Natural killer cell (primary cell): ENCODE data around the gene TAGLN2. TPM values are rescaled to one million over a fixed set of nuclear protein-coding genes. Genes with fewer than 3 reads are reported as not detected.

ENCODE experiments used
- ATAC-seq, 3 donors: fragments of 150-1000 bp in 2 of 3; fragments of 200-7000 bp in 1 of 3; cut with Tn5 transposase; 1 replicate in 1 of 3; 2 replicates in 2 of 3; pipeline ENCODE4 v1.10.0; 2021; ENCODE audit warnings: mild to moderate bottlenecking in 2 of 3, moderate library complexity in 2 of 3
- DNase-seq, 2 donors: peaks; one replicate each; pipeline versions ENCODE4 v3.0.0 to v3.0.0-alpha.2; 2013 to 2021; ENCODE audit warnings: mixed read lengths in 1 of 2
- H3K27ac ChIP-seq: one replicate; pipeline ENCODE4 v1.5.1; 2013; ENCODE audit warnings: mild to moderate bottlenecking, low read length
- H3K27me3 ChIP-seq: one replicate; pipeline ENCODE4 v1.6.1; 2013; ENCODE audit warnings: low read length; ENCODE audit not compliant: control insufficient read depth, insufficient read depth
- H3K36me3 ChIP-seq: one replicate; pipeline ENCODE4 v1.6.1; 2013; ENCODE audit warnings: low read length; ENCODE audit not compliant: control insufficient read depth, insufficient read depth
- H3K4me1 ChIP-seq: one replicate; pipeline ENCODE4 v1.6.1; 2013; ENCODE audit warnings: low read length; ENCODE audit not compliant: control insufficient read depth, insufficient read depth
- H3K4me3 ChIP-seq: one replicate; pipeline ENCODE4 v1.5.1; 2013; ENCODE audit warnings: low read length
- H3K9me3 ChIP-seq: one replicate; pipeline ENCODE4 v1.6.1; 2013; ENCODE audit warnings: low read length; ENCODE audit not compliant: control insufficient read depth, insufficient read depth
- H3K27ac Mint-ChIP-seq, 2 donors: one replicate each; pipeline ENCODE4 v1.8.0; 2022; ENCODE audit warnings: mild to moderate bottlenecking in 2 of 2, mixed read lengths in 2 of 2, moderate library complexity in 1 of 2
- H3K27me3 Mint-ChIP-seq, 2 donors: one replicate each; pipeline ENCODE4 v1.8.0; 2022; ENCODE audit warnings: low read depth in 2 of 2, mixed read lengths in 2 of 2
- H3K36me3 Mint-ChIP-seq: one replicate; pipeline ENCODE4 v1.8.0; 2022; ENCODE audit warnings: mixed read lengths
- H3K4me1 Mint-ChIP-seq, 2 donors: one replicate each; pipeline ENCODE4 v1.8.0; 2022; ENCODE audit warnings: mixed read lengths in 2 of 2
- H3K4me3 Mint-ChIP-seq: one replicate; pipeline ENCODE4 v1.8.0; 2022; ENCODE audit warnings: mild to moderate bottlenecking, moderate library complexity, mixed read lengths
- H3K9me3 Mint-ChIP-seq, 2 donors: one replicate each; pipeline ENCODE4 v1.8.0; 2022; ENCODE audit warnings: mixed read lengths in 2 of 2
- CTCF ChIP-seq: fragments of 200-600 bp; IDR thresholded peaks from one replicate; pipeline ENCODE4 v1.8.0; 2022; ENCODE audit warnings: antibody characterized with exemption
- WGBS: methylation state at CpG from one replicate; pipeline ENCODE4 v1.1.7; 2013; ENCODE audit warnings: missing lambda C conversion rate; ENCODE audit not compliant: insufficient coverage; 5-methylcytosine and 5-hydroxymethylcytosine counted together
- intact Hi-C: fragments of 100-400 bp; cut with micrococcal nuclease; formaldehyde crosslinking; loops from one replicate; pipeline ENCODE4 v1.14.2; 2022
- total RNA-seq, 4 donors: library from RNA; stranded (reverse); fragments of 120-200 nt in 1 of 4; gene quantifications; one replicate each; pipeline versions ENCODE4 v1.2.3 to v1.2.4, GENCODE V29; 2013 to 2022

Gene TAGLN2
- total RNA-seq, 3 donors from 2014 or later (not counting 1 experiment from before 2014, with no cell fraction given): 344 to 394 (median 358) TPM

GRCh38 chr1:159897962-159898361 is 27.3 kb downstream of the TAGLN2 start:
- H3K27ac ChIP-seq: no peak overlapping the region
- H3K27ac Mint-ChIP-seq: peak overlapping the region in 1 of 2 donors; percentile 17
- intact Hi-C loops: no loop called here
- peaks cover 0 to 5% of the 10 kb centered on the region in 2 donors for H3K27me3 Mint-ChIP-seq
- DNase-seq: no peak
- 58% methylated on average over 2 of the region's 3 CpGs for WGBS
- no peak overlapping the region for H3K4me3 ChIP-seq
- H3K9me3 ChIP-seq: no peaks in the 10 kb centered on the region
- H3K9me3 Mint-ChIP-seq: no peaks in the 10 kb centered on the region
- no peak overlapping the region for H3K4me3 Mint-ChIP-seq
- H3K4me1 Mint-ChIP-seq: peaks cover 17 to 20% of the 10 kb centered on the region in 2 donors
- TF ChIP-seq CTCF: no peak
- H3K27me3 ChIP-seq: no peaks in the 10 kb centered on the region
- ATAC-seq: no peak
- H3K36me3 ChIP-seq: no peaks in the 10 kb centered on the region
- H3K4me1 ChIP-seq: peaks cover 21% of the 10 kb centered on the region
- H3K36me3 Mint-ChIP-seq: no peaks in the 10 kb centered on the region

GRCh38 chr1:159896546-159896930 is 28.8 kb downstream of the TAGLN2 start:
- no peaks in the 10 kb centered on the region for H3K9me3 Mint-ChIP-seq
- ATAC-seq (no peak), DNase-seq (no peak)
- no peak overlapping the region for H3K27ac ChIP-seq
- no peak for TF ChIP-seq CTCF
- H3K9me3 ChIP-seq: no peaks in the 10 kb centered on the region
- H3K4me1 Mint-ChIP-seq: peaks cover 20 to 23% of the 10 kb centered on the region in 2 donors
- peaks cover 0 to 5% of the 10 kb centered on the region in 2 donors for H3K27me3 Mint-ChIP-seq
- H3K4me3 ChIP-seq: no peak overlapping the region
- intact Hi-C loops: no loop called here
- peaks cover 23% of the 10 kb centered on the region for H3K4me1 ChIP-seq
- no peaks in the 10 kb centered on the region for H3K27me3 ChIP-seq
- H3K36me3 Mint-ChIP-seq: no peaks in the 10 kb centered on the region
- no peak overlapping the region for H3K4me3 Mint-ChIP-seq
- H3K36me3 ChIP-seq: no peaks in the 10 kb centered on the region
- WGBS: 86% methylated on average over 3 of the region's 3 CpGs
- H3K27ac Mint-ChIP-seq: peak overlapping the region in 1 of 2 donors; percentile 64

GRCh38 chr1:159895836-159896545 is 29.3 kb downstream of the TAGLN2 start:
- peak overlapping the region; percentile 1 for H3K4me3 Mint-ChIP-seq
- TF ChIP-seq CTCF: no peak
- no peaks in the 10 kb centered on the region for H3K36me3 Mint-ChIP-seq
- no peaks in the 10 kb centered on the region for H3K9me3 Mint-ChIP-seq
- no peak for ATAC-seq
- peaks cover 27% of the 10 kb centered on the region for H3K4me1 ChIP-seq
- H3K27me3 Mint-ChIP-seq: peaks cover 0 to 5% of the 10 kb centered on the region in 2 donors
- H3K9me3 ChIP-seq: no peaks in the 10 kb centered on the region
- peaks cover 24 to 27% of the 10 kb centered on the region in 2 donors for H3K4me1 Mint-ChIP-seq
- no peak overlapping the region for H3K27ac ChIP-seq
- intact Hi-C loops: no loop called here
- WGBS: 80% methylated on average over 6 of the region's 6 CpGs
- H3K36me3 ChIP-seq: no peaks in the 10 kb centered on the region
- H3K27me3 ChIP-seq: no peaks in the 10 kb centered on the region
- no peak overlapping the region for H3K4me3 ChIP-seq
- peak overlapping the region in 1 of 2 donors; percentile 64 for H3K27ac Mint-ChIP-seq
- DNase-seq: no peak

- H3K27ac Mint-ChIP-seq: no peak overlapping the region
- Histone ChIP-seq H3K27ac (no peak overlapping the region), H3K9me3 (no peaks in the 10 kb centered on the region), H3K27me3 (no peaks in the 10 kb centered on the region), H3K4me1 (peaks cover 29% of the 10 kb centered on the region), H3K36me3 (no peaks in the 10 kb centered on the region), H3K4me3 (no peak overlapping the region)
- H3K4me3 Mint-ChIP-seq: no peak overlapping the region
- peaks cover 0 to 5% of the 10 kb centered on the region in 2 donors for H3K27me3 Mint-ChIP-seq
- no peak for TF ChIP-seq CTCF
- peaks cover 24 to 25% of the 10 kb centered on the region in 2 donors for H3K4me1 Mint-ChIP-seq
- intact Hi-C loops: no loop called here
- H3K36me3 Mint-ChIP-seq: no peaks in the 10 kb centered on the region
- no peak for ATAC-seq
- 91% methylated on average over 3 of the region's 3 CpGs for WGBS
- no peaks in the 10 kb centered on the region for H3K9me3 Mint-ChIP-seq
- no peak for DNase-seq
Measured at GRCh38 chr1:159895286-159895685, 30.0 kb downstream of the TAGLN2 start.
